CD4-positive, alpha-beta memory T cell (primary cell): ENCODE measurements around the gene CMTM8. TPM values are rescaled to one million over a fixed set of nuclear protein-coding genes. Genes with fewer than 3 reads are reported as not detected.

ENCODE experiments used
- CTCF ChIA-PET: fragments of 350-600 bp; sonication (Branson Sonifier 250); formaldehyde crosslinking; loops from one replicate; lab custom pipeline; 2021; ENCODE audit warnings: inconsistent platforms; ENCODE audit not compliant: partially characterized antibody; lab: Charles Lee
- POLR2A ChIA-PET: fragments of 350-600 bp; sonication (Branson Sonifier 250); formaldehyde crosslinking; loops from one replicate; lab custom pipeline; 2021; ENCODE audit not compliant: partially characterized antibody; lab: Charles Lee
- DNase-seq, 5 donors: peaks; one replicate each; pipeline versions ENCODE4 v3.0.0 to v3.0.0-alpha.2; 2020 to 2022; ENCODE audit warnings: mixed read lengths in 1 of 5
- H3K27ac ChIP-seq: one replicate; pipeline ENCODE4 v1.7.0; 2013; ENCODE audit warnings: low read depth, low read length
- H3K27me3 ChIP-seq: 2 replicates; pipeline ENCODE4 v1.7.0; 2013; ENCODE audit warnings: mild to moderate bottlenecking, low read length, moderate library complexity; ENCODE audit not compliant: insufficient read depth
- H3K36me3 ChIP-seq: 2 replicates; pipeline ENCODE4 v1.7.0; 2013; ENCODE audit warnings: mild to moderate bottlenecking, low read length, moderate library complexity; ENCODE audit not compliant: insufficient read depth
- H3K4me1 ChIP-seq: 2 replicates; pipeline ENCODE4 v1.7.0; 2013; ENCODE audit warnings: mild to moderate bottlenecking, low read length, moderate library complexity; ENCODE audit not compliant: insufficient read depth
- H3K4me3 ChIP-seq, 2 donors: one replicate each; pipeline ENCODE4 v1.7.0; 2013; ENCODE audit warnings: low read length in 2 of 2, mild to moderate bottlenecking in 1 of 2
- H3K9me3 ChIP-seq, 2 donors: one replicate each; pipeline ENCODE4 v1.7.0; 2013; ENCODE audit warnings: low read length in 2 of 2, control low read depth in 1 of 2; ENCODE audit not compliant: control insufficient read depth in 1 of 2
- H3K27ac Mint-ChIP-seq, 7 donors: one replicate each; pipeline ENCODE4 v1.8.0; 2020 to 2021; ENCODE audit warnings: mixed read lengths in 7 of 7, mild to moderate bottlenecking in 6 of 7, inconsistent platforms in 3 of 7, moderate library complexity in 3 of 7
- H3K27me3 Mint-ChIP-seq, 2 donors: one replicate each; pipeline ENCODE4 v1.8.0; 2020 to 2021; ENCODE audit warnings: mixed read lengths in 2 of 2
- H3K36me3 Mint-ChIP-seq, 2 donors: one replicate each; pipeline ENCODE4 v1.8.0; 2020 to 2021; ENCODE audit warnings: mixed read lengths in 2 of 2, inconsistent platforms in 1 of 2, mild to moderate bottlenecking in 1 of 2
- H3K4me1 Mint-ChIP-seq, 4 donors: one replicate each; pipeline ENCODE4 v1.8.0; 2020 to 2021; ENCODE audit warnings: mixed read lengths in 4 of 4, mild to moderate bottlenecking in 1 of 4
- H3K4me3 Mint-ChIP-seq, 8 donors: one replicate each; pipeline ENCODE4 v1.8.0; 2020 to 2021; ENCODE audit warnings: mixed read lengths in 8 of 8, mild to moderate bottlenecking in 7 of 8, moderate library complexity in 6 of 8, inconsistent platforms in 3 of 8
- H3K9me3 Mint-ChIP-seq, 8 donors: one replicate each; pipeline ENCODE4 v1.8.0; 2020 to 2021; ENCODE audit warnings: mixed read lengths in 8 of 8, mild to moderate bottlenecking in 5 of 8, inconsistent platforms in 3 of 8, moderate library complexity in 1 of 8
- intact Hi-C: fragments of 100-400 bp; cut with micrococcal nuclease; formaldehyde crosslinking; loops from one replicate; pipeline ENCODE4 v1.15.1; 2023
- polyA plus RNA-seq, 2 donors: library from polyadenylated mRNA; unstranded; fragments of 300-500 nt; fragmentation: Illumina TruSeq; gene quantifications; one replicate each; pipeline ENCODE4 v1.2.3, GENCODE V29; 2021
- total RNA-seq, 2 experiments: library from RNA; stranded (reverse); gene quantifications; one replicate each; pipeline ENCODE4 v1.2.3, GENCODE V29; 2021

Gene CMTM8
- total and polyA plus RNA-seq, 4 experiments from 2014 or later, result 11.9 to 17.8 (median 14.8) TPM

GRCh38 chr3:32412887-32413286, 174.4 kb downstream of the CMTM8 start:
- ChIA-PET CTCF (interaction anchor here (1.2 to 7.9 kb wide), 5 partner anchors 13 to 56 kb away, joined by 4 to 66 read pairs (median 15); no protein-coding TSS in a partner anchor), POLR2A (interaction anchor here (0.6 to 3.3 kb wide), 3 partner anchors 20 to 115 kb away, joined by 3 to 34 read pairs (median 30); no protein-coding TSS in a partner anchor)
- H3K27me3 ChIP-seq, result no peaks in the 10 kb centered on the region
- H3K4me1 Mint-ChIP-seq, result peaks cover 43 to 83% (median 59%) of the 10 kb centered on the region in 4 donors
- no peaks in the 10 kb centered on the region for H3K9me3 ChIP-seq
- H3K27me3 Mint-ChIP-seq, result no peaks in the 10 kb centered on the region
- no peak overlapping the region for H3K27ac ChIP-seq
- DNase-seq, result peak in 1 of 5 donors; percentile 9
- H3K36me3 ChIP-seq, result no peaks in the 10 kb centered on the region
- H3K4me3 Mint-ChIP-seq, result no peak overlapping the region
- peaks cover 0 to 2% (median 0%) of the 10 kb centered on the region in 8 donors for H3K9me3 Mint-ChIP-seq
- intact Hi-C loops, result no loop called here
- no peak overlapping the region for H3K4me3 ChIP-seq
- peak overlapping the region; percentile 10 to 98 (median 66) for H3K27ac Mint-ChIP-seq
- H3K4me1 ChIP-seq, result peaks cover 61% of the 10 kb centered on the region
- H3K36me3 Mint-ChIP-seq, result peaks cover 3 to 11% of the 10 kb centered on the region in 2 donors

- peak overlapping the region; percentile 88 to 98 (median 97) for H3K27ac Mint-ChIP-seq
- peak in 1 of 5 donors; percentile 12 for DNase-seq
- H3K9me3 Mint-ChIP-seq, result peaks cover 0 to 2% (median 0%) of the 10 kb centered on the region in 8 donors
- peaks cover 46 to 87% (median 63%) of the 10 kb centered on the region in 4 donors for H3K4me1 Mint-ChIP-seq
- H3K36me3 ChIP-seq, result no peaks in the 10 kb centered on the region
- peaks cover 3 to 8% of the 10 kb centered on the region in 2 donors for H3K36me3 Mint-ChIP-seq
- ChIA-PET POLR2A (interaction anchor here (0.8 to 4.7 kb wide), 17 partner anchors 9 to 116 kb away, joined by 3 to 53 read pairs (median 7); partner anchors contain the start of gene CMTM7), CTCF (interaction anchor here (0.8 to 7.9 kb wide), 11 partner anchors 9 to 55 kb away, joined by 3 to 66 read pairs (median 9); no protein-coding TSS in a partner anchor)
- peak overlapping the region in 6 of 8 donors; percentile 45 to 73 (median 66) for H3K4me3 Mint-ChIP-seq
- peaks cover 72% of the 10 kb centered on the region for H3K4me1 ChIP-seq
- no peaks in the 10 kb centered on the region for H3K27me3 Mint-ChIP-seq
- H3K27me3 ChIP-seq, result no peaks in the 10 kb centered on the region
- peak overlapping the region; percentile 58 for H3K27ac ChIP-seq
- no peak overlapping the region for H3K4me3 ChIP-seq
- no peaks in the 10 kb centered on the region for H3K9me3 ChIP-seq
- intact Hi-C loops, result loop anchor here (1.0 to 2.0 kb wide), 3 partner anchors 10 to 19 kb away; no protein-coding TSS in a partner anchor
These were observed 175.5 kb downstream of the CMTM8 start for GRCh38 chr3:32413845-32414521.

- Histone ChIP-seq H3K4me1 (peaks cover 76% of the 10 kb centered on the region), H3K4me3 (no peak overlapping the region)
- peaks cover 48 to 87% (median 64%) of the 10 kb centered on the region in 4 donors for H3K4me1 Mint-ChIP-seq
These were observed 176.2 kb downstream of the CMTM8 start for GRCh38 chr3:32414522-32415202.

GRCh38 chr3:32419742-32420125, 181.3 kb downstream of the CMTM8 start:
- H3K4me1 ChIP-seq, result peaks cover 94% of the 10 kb centered on the region
- Mint-ChIP-seq H3K36me3 (peaks cover 0 to 2% of the 10 kb centered on the region in 2 donors), H3K4me3 (peak overlapping the region in 7 of 8 donors; percentile 31 to 76 (median 70)), H3K27ac (peak overlapping the region; percentile 7 to 95 (median 89)), H3K27me3 (no peaks in the 10 kb centered on the region), H3K9me3 (no peaks in the 10 kb centered on the region), H3K4me1 (peaks cover 67 to 100% (median 90%) of the 10 kb centered on the region in 4 donors)
- CTCF ChIA-PET, result interaction anchor here (1.0 to 1.9 kb wide), 4 partner anchors 12 to 48 kb away, joined by 3 to 12 read pairs (median 4); no protein-coding TSS in a partner anchor
- intact Hi-C loops, result loop anchor here (1.0 kb wide), 1 partner anchor 9 kb away; no protein-coding TSS in a partner anchor
- H3K27me3 ChIP-seq, result no peaks in the 10 kb centered on the region
- H3K9me3 ChIP-seq, result no peaks in the 10 kb centered on the region
- no peak for DNase-seq
- peak overlapping the region; percentile 18 for H3K27ac ChIP-seq
- H3K36me3 ChIP-seq, result no peaks in the 10 kb centered on the region
- POLR2A ChIA-PET, result interaction anchor here (0.8 to 6.6 kb wide), 6 partner anchors 8 to 48 kb away, joined by 3 to 68 read pairs (median 5); no protein-coding TSS in a partner anchor
- no peak overlapping the region for H3K4me3 ChIP-seq

More at GRCh38 chr3:32414522-32415202, 176.2 kb downstream of the CMTM8 start:
- H3K27ac ChIP-seq, result peak overlapping the region; percentile 58
- H3K36me3 ChIP-seq, result no peaks in the 10 kb centered on the region
- peaks cover 3 to 5% of the 10 kb centered on the region in 2 donors for H3K36me3 Mint-ChIP-seq
- intact Hi-C loops, result loop anchor here (1.0 to 2.0 kb wide), 3 partner anchors 10 to 18 kb away; no protein-coding TSS in a partner anchor
- H3K9me3 ChIP-seq, result no peaks in the 10 kb centered on the region
- DNase-seq, result peak; percentile 61 to 70 (median 65)
- peaks cover 0 to 2% (median 0%) of the 10 kb centered on the region in 8 donors for H3K9me3 Mint-ChIP-seq
- peak overlapping the region; percentile 88 to 98 (median 97) for H3K27ac Mint-ChIP-seq
- H3K4me3 Mint-ChIP-seq, result peak overlapping the region; percentile 45 to 73 (median 56)
- no peaks in the 10 kb centered on the region for H3K27me3 ChIP-seq
- H3K27me3 Mint-ChIP-seq, result no peaks in the 10 kb centered on the region
- ChIA-PET CTCF (interaction anchor here (0.6 to 7.9 kb wide), 12 partner anchors 9 to 175 kb away, joined by 3 to 66 read pairs (median 7); no protein-coding TSS in a partner anchor), POLR2A (interaction anchor here (0.6 to 4.7 kb wide), 21 partner anchors 10 to 117 kb away, joined by 3 to 53 read pairs (median 6); partner anchors contain the start of gene CMTM7)

Other genes starting within 250 kb of the CMTM8 start
- gene GPD1L, start 132.1 kb upstream of the CMTM8 start, total RNA-seq, result 10 to 100 TPM; 22.7 to 32.5 TPM
- 10 to 100 TPM; 20.6 to 24.3 TPM for gene GPD1L, start 132.1 kb upstream of the CMTM8 start, polyA plus RNA-seq
- 10 to 100 TPM; 44.2 to 48.0 TPM for gene CMTM7, start 153.2 kb downstream of the CMTM8 start, total RNA-seq
- gene CMTM7, start 153.2 kb downstream of the CMTM8 start, polyA plus RNA-seq, result 100 to 1,000 TPM in 1 of 2 donors, 10 to 100 TPM in 1; 83.4 to 137 TPM